Myometrial cell (primary cell): Measurements from ENCODE around the gene TLL2. TPM values are rescaled to one million over a fixed set of nuclear protein-coding genes. Genes with fewer than 3 reads are reported as not detected.

Experiments used
- total RNA-seq: library from RNA; depleted of rRNA; stranded (reverse); fragments of >200 nt; gene quantifications from 2 replicates; pipeline ENCODE4 v1.2.3, GENCODE V29; 2015

The TLL2 gene
- total RNA-seq, result not detected in 2 replicates

GRCh38 chr10:96513698-96514561 is at the start of gene TLL2:
Gene TLL2, minus strand, starts transcription at chr10:96513926. Its CDS starts 241 bp downstream, at chr10:96513685.

GRCh38 chr10:96358851-96359540 is 154.7 kb downstream of the TLL2 start, which contains the start of gene OPALIN:
Gene OPALIN, minus strand, starts transcription at chr10:96359002. Its CDS starts 106 bp downstream, at chr10:96358896.

Other genes with a start within 250 kb of the TLL2 start
- gene BLNK, start 242.4 kb downstream of the TLL2 start, total RNA-seq, result not detected in 2 replicates
- gene DNTT, start 209.5 kb downstream of the TLL2 start, total RNA-seq, result not detected in 2 replicates
- not detected in 2 replicates for gene OPALIN, start 154.9 kb downstream of the TLL2 start, total RNA-seq
- 75.9 and 93.1 TPM in 2 replicates for gene TM9SF3, start 73.1 kb upstream of the TLL2 start, total RNA-seq
- 0.29 TPM in 1 of 2 replicates, not detected in the other for gene PIK3AP1, start 206.6 kb upstream of the TLL2 start, total RNA-seq